Ishikawa (cell line): ENCODE measurements around the gene AGAP2.

ENCODE experiments used
- EGR1 ChIP-seq: IDR thresholded peaks from 2 replicates; pipeline ENCODE4 v1.6.1; 2012
- EP300 ChIP-seq: IDR thresholded peaks from 2 replicates; pipeline ENCODE4 v1.6.1; 2012; ENCODE audit warnings: borderline replicate concordance
- FOXM1 ChIP-seq: IDR thresholded peaks from 2 replicates; pipeline ENCODE4 v1.6.1; 2012; ENCODE audit warnings: low read depth, borderline replicate concordance
- MAX ChIP-seq: IDR thresholded peaks from 2 replicates; pipeline ENCODE4 v1.6.1; 2012
- NFIC ChIP-seq: IDR thresholded peaks from 2 replicates; pipeline ENCODE4 v1.6.1; 2012
- YY1 ChIP-seq: IDR thresholded peaks from 2 replicates; pipeline ENCODE4 v1.6.1; 2012; ENCODE audit warnings: low read depth
- TF ChIP-seq, protein P1 (sequence below): IDR thresholded peaks from 2 replicates; pipeline ENCODE4 v1.6.1; 2012; ENCODE audit warnings: low read depth, mild to moderate bottlenecking
- TF ChIP-seq, protein P2 (sequence below): IDR thresholded peaks from 2 replicates; pipeline ENCODE4 v1.6.1; 2012

DNA sequence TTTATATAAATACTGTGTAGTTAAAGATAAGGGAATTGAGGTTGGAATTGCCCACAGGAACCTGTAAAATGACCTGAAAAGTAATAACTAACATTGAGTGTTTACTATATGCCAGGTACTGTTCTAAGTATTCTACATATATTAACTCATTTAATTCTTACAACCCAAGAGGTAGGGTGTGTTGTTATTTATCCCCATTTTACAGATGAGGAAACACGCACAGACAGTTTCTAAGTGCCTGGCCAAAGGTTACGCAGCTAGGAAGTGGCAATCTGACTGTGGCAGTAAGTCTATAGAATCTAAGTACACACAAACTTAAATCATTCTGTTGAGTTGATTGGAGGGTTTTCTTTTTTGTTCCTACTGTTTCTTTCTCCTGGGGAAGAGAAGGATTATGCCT, 5.2 kb upstream of the AGAP2 start:
- TF ChIP-seq, protein P1, sequence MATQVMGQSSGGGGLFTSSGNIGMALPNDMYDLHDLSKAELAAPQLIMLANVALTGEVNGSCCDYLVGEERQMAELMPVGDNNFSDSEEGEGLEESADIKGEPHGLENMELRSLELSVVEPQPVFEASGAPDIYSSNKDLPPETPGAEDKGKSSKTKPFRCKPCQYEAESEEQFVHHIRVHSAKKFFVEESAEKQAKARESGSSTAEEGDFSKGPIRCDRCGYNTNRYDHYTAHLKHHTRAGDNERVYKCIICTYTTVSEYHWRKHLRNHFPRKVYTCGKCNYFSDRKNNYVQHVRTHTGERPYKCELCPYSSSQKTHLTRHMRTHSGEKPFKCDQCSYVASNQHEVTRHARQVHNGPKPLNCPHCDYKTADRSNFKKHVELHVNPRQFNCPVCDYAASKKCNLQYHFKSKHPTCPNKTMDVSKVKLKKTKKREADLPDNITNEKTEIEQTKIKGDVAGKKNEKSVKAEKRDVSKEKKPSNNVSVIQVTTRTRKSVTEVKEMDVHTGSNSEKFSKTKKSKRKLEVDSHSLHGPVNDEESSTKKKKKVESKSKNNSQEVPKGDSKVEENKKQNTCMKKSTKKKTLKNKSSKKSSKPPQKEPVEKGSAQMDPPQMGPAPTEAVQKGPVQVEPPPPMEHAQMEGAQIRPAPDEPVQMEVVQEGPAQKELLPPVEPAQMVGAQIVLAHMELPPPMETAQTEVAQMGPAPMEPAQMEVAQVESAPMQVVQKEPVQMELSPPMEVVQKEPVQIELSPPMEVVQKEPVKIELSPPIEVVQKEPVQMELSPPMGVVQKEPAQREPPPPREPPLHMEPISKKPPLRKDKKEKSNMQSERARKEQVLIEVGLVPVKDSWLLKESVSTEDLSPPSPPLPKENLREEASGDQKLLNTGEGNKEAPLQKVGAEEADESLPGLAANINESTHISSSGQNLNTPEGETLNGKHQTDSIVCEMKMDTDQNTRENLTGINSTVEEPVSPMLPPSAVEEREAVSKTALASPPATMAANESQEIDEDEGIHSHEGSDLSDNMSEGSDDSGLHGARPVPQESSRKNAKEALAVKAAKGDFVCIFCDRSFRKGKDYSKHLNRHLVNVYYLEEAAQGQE: no peak
- TF ChIP-seq EGR1: no peak
- TF ChIP-seq, protein P2, sequence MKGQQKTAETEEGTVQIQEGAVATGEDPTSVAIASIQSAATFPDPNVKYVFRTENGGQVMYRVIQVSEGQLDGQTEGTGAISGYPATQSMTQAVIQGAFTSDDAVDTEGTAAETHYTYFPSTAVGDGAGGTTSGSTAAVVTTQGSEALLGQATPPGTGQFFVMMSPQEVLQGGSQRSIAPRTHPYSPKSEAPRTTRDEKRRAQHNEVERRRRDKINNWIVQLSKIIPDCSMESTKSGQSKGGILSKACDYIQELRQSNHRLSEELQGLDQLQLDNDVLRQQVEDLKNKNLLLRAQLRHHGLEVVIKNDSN: no peak
- TF ChIP-seq YY1: no peak
- no peak for TF ChIP-seq EP300
- no peak for TF ChIP-seq MAX
- no peak for TF ChIP-seq FOXM1
- TF ChIP-seq NFIC: no peak
